Right atrium auricular region (tissue), 2 donors: ENCODE results near the gene COL15A1. TPM values are rescaled to one million over a fixed set of nuclear protein-coding genes. Genes with fewer than 3 reads are reported as not detected.
A peak's percentile ranks its signal among the peaks of the same experiment; 100 is the strongest.

ENCODE experiments used
- DNase-seq: peaks from one replicate; pipeline ENCODE4 v3.0.0-alpha.2; 2019; ENCODE audit warnings: low spot score
- H3K27ac ChIP-seq, 2 donors: fragments of 200-600 bp; sonication (generic); 1 replicate in 1 of 2; 2 replicates in 1 of 2; pipeline ENCODE4 v1.5.1; 2016 to 2019
- H3K27me3 ChIP-seq, 2 donors: fragments of 200-600 bp; sonication (generic); one replicate each; pipeline versions ENCODE4 v1.5.1 to v1.6.0; 2017 to 2019
- H3K36me3 ChIP-seq: fragments of 200-600 bp; sonication (generic); one replicate; pipeline ENCODE4 v1.5.1; 2016
- H3K4me1 ChIP-seq, 2 donors: fragments of 200-600 bp; sonication (generic); one replicate each; pipeline versions ENCODE4 v1.5.1 to v1.6.0; 2017 to 2019
- H3K4me3 ChIP-seq, 2 donors: fragments of 200-600 bp; sonication (generic); 1 replicate in 1 of 2; 2 replicates in 1 of 2; pipeline ENCODE4 v1.5.1; 2017 to 2019; ENCODE audit warnings: mild to moderate bottlenecking in 1 of 2, moderate library complexity in 1 of 2
- H3K9me3 ChIP-seq, 2 donors: fragments of 200-600 bp; sonication (generic); one replicate each; pipeline ENCODE4 v1.5.1; 2019
- CTCF ChIP-seq, 2 donors: fragments of 200-600 bp; sonication (generic); IDR thresholded peaks; one replicate each; pipeline ENCODE4 v1.5.1; 2019; ENCODE audit warnings: antibody characterized with exemption in 2 of 2
- total RNA-seq, 2 donors: library from RNA; depleted of rRNA; stranded (reverse); fragments of >200 nt; gene quantifications; one replicate each; pipeline ENCODE4 v1.1.0, GENCODE V29; 2016

COL15A1 gene
- total RNA-seq, 2 donors from 2014 or later: 22.4 to 38.2 TPM

GRCh38 chr9:99024959-99025358, 81.3 kb downstream of the COL15A1 start:
- Histone ChIP-seq H3K4me3 (no peak overlapping the region), H3K36me3 (peaks cover 9% of the 10 kb centered on the region), H3K9me3 (no peaks in the 10 kb centered on the region), H3K4me1 (peaks cover 0 to 18% of the 10 kb centered on the region in 2 donors), H3K27me3 (no peaks in the 10 kb centered on the region), H3K27ac (no peak overlapping the region)
- TF ChIP-seq CTCF (IDR thresholded peaks at IDR 0.05): no peak
- DNase-seq: peak; percentile 13

- Histone ChIP-seq H3K36me3 (peaks cover 9% of the 10 kb centered on the region), H3K4me3 (no peak overlapping the region), H3K27ac (no peak overlapping the region), H3K4me1 (peaks cover 0 to 10% of the 10 kb centered on the region in 2 donors), H3K9me3 (no peaks in the 10 kb centered on the region), H3K27me3 (no peaks in the 10 kb centered on the region)
- TF ChIP-seq CTCF (IDR thresholded peaks at IDR 0.05): no peak
- peak; percentile 44 for DNase-seq
These were observed 82.0 kb downstream of the COL15A1 start for GRCh38 chr9:99025616-99026270.

GRCh38 chr9:99026271-99026955, 82.7 kb downstream of the COL15A1 start:
- Histone ChIP-seq H3K27ac (no peak overlapping the region), H3K36me3 (peaks cover 9% of the 10 kb centered on the region), H3K27me3 (no peaks in the 10 kb centered on the region), H3K4me1 (peaks cover 0 to 6% of the 10 kb centered on the region in 2 donors), H3K9me3 (no peaks in the 10 kb centered on the region), H3K4me3 (no peak overlapping the region)
- TF ChIP-seq CTCF (IDR thresholded peaks at IDR 0.05): no peak
- peak; percentile 16 for DNase-seq

DNA sequence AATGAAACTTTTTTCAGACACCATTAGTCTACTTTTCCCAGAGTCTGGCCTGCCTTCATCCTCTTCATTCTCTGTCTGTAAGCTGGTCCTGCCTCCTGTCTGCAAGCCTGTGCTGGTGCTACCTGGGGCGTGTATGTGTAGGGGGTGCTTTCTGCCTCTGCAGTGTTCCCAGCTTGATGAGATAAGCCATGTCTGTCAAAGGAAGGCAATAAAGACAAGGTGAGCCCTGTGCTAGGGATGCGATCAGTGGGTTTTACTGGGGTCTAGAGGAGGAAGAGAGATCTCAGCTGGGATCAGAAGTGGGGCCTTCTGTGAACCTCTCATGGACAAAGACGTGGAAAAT, 83.2 kb downstream of the COL15A1 start:
- no peaks in the 10 kb centered on the region for H3K9me3 ChIP-seq
- no peak overlapping the region for H3K27ac ChIP-seq
- no peaks in the 10 kb centered on the region for H3K27me3 ChIP-seq
- H3K4me3 ChIP-seq: no peak overlapping the region
- H3K36me3 ChIP-seq: peaks cover 9% of the 10 kb centered on the region
- TF ChIP-seq CTCF (IDR thresholded peaks at IDR 0.05): no peak
- peak; percentile 30 for DNase-seq
- peaks cover 0 to 6% of the 10 kb centered on the region in 2 donors for H3K4me1 ChIP-seq

GRCh38 chr9:99027443-99027842, 83.7 kb downstream of the COL15A1 start:
- Histone ChIP-seq H3K4me1 (peaks cover 0 to 6% of the 10 kb centered on the region in 2 donors), H3K9me3 (no peaks in the 10 kb centered on the region), H3K4me3 (no peak overlapping the region), H3K27ac (no peak overlapping the region), H3K27me3 (no peaks in the 10 kb centered on the region), H3K36me3 (peaks cover 9% of the 10 kb centered on the region)
- DNase-seq: peak; percentile 30
- TF ChIP-seq CTCF (IDR thresholded peaks at IDR 0.05): no peak
